GM23248 (cell line): Measurements from ENCODE around the gene KAZN.

Source experiments
- EZH2 ChIP-seq: fragments of 200-600 bp; sonication (generic); IDR thresholded peaks from 2 replicates; pipeline ENCODE4 v1.6.1; 2018; ENCODE audit warnings: antibody characterized with exemption, mild to moderate bottlenecking; ENCODE audit not compliant: insufficient read depth, poor library complexity, severe bottlenecking
- EZH2phosphoT487 ChIP-seq: fragments of 200-600 bp; sonication (generic); IDR thresholded peaks from 2 replicates; pipeline ENCODE4 v1.6.1; 2018; ENCODE audit warnings: antibody characterized with exemption, moderate library complexity, mild to moderate bottlenecking, low read depth; ENCODE audit not compliant: insufficient read depth

DNA sequence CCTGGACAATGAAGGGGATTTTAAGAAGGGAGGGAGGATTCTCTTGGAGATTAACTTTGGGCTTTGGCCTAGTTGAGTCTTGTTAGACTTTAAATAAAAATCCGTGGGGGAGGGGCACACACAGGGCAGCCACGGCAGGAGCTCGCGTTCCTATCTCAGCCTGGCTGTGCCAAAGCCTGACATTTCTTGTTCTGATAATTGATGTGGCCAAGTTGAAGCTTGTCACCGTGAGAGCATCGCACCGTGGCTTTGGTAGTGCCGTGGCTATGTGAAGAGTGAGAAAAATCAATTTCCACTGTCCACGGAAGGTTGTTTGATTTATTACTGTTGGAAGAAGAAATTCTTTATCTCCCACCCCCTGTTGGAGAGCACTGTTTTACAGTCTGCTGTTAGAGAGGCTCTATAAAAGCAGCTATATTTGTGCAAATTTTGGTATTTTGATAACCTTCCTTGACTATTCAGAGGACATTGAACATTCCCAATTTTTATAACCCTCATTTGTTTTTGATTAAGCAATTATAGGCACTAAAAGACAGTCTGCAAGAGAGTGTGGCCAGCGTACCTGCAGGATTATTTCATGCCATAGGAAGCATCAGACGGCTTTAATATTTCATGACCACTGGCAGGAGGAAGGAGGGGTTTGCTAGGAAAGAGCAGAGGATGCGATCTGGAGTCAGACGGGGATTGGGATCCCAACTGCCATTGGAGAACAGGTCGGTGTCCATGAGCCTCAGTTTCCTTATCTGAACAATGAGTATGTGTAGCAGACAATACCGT lies 160.7 kb downstream of the KAZN start:
- no peak for TF ChIP-seq EZH2
- TF ChIP-seq EZH2phosphoT487, result no peak
